ENCODE results near the gene GNB1. TPM values are rescaled to one million over a fixed set of nuclear protein-coding genes. Genes with fewer than 3 reads are reported as not detected.

The GNB1 gene
- polyA plus RNA-seq, 1 of the 3 experiments (the other 2 are of a cell fraction), result 355 TPM

- peaks cover 56 to 68% of the 10 kb centered on the region in 2 experiments for H3K36me3 ChIP-seq (replicated peaks in 1 of 2; ENCODE audit: control insufficient read depth in 1 of 2, insufficient read depth in 2 of 2, low read length in 1 of 2)
- H4K20me1 ChIP-seq (ENCODE audit: insufficient read depth), result peaks cover 84% of the 10 kb centered on the region
- no peaks in the 10 kb centered on the region for H3K9me2 ChIP-seq
- no peak overlapping the region for H3K4me3 ChIP-seq (ENCODE audit: low read depth in 2 of 2, low read length in 1 of 2)
- DNase-seq, result no peak
- CTCF ChIA-PET, result interaction anchor here (0.8 to 2.1 kb wide), 3 partner anchors 10 to 101 kb away, joined by 3 to 8 read pairs (median 4); no protein-coding TSS in a partner anchor
- no peaks in the 10 kb centered on the region for H3K9me3 ChIP-seq
- H3K4me1 ChIP-seq (ENCODE audit: control insufficient read depth in 1 of 2, insufficient read depth in 2 of 2, low read depth in 1 of 2, low read length in 1 of 2), result no peaks in the 10 kb centered on the region; a peak in 1 of 4 replicates
- H3K79me2 ChIP-seq (ENCODE audit: insufficient read depth), result peaks cover 99% of the 10 kb centered on the region
- peaks cover 28% of the 10 kb centered on the region for H3F3A ChIP-seq (replicated peaks; ENCODE audit: insufficient read depth)
- POLR2A ChIA-PET, result no interaction called here
- H3K27ac ChIP-seq (ENCODE audit: low read depth in 2 of 2, low read length in 1 of 2), result no peak overlapping the region
- no peak overlapping the region for H3K4me2 ChIP-seq
- no peak overlapping the region for H2AFZ ChIP-seq (ENCODE audit: low read depth)
- 97% methylated on average over 5 of the region's 5 CpGs for WGBS (ENCODE audit: low lambda C conversion rate)
- H3K27me3 ChIP-seq (ENCODE audit: insufficient read depth), result no peaks in the 10 kb centered on the region
- TF ChIP-seq RCOR1 (IDR thresholded peaks at IDR 0.05; ENCODE audit: low read length) (no peak), FOSL2 (IDR thresholded peaks at IDR 0.05; ENCODE audit: borderline replicate concordance, low read depth) (no peak), SIN3A (IDR thresholded peaks at IDR 0.05; ENCODE audit: borderline replicate concordance, low read depth, low read length) (no peak), TEAD4 (IDR thresholded peaks at IDR 0.05; ENCODE audit: borderline replicate concordance, insufficient read depth) (no peak), NRF1 (IDR thresholded peaks at IDR 0.05; ENCODE audit: low read depth, low read length) (no peak), NFIC (IDR thresholded peaks at IDR 0.05; ENCODE audit: borderline replicate concordance) (no peak), JUND (IDR thresholded peaks at IDR 0.05) (no peak)
- H3K9ac ChIP-seq, result no peak overlapping the region
Observed at GRCh38 chr1:1799716-1800115, 91.2 kb downstream of the GNB1 start.

DNA sequence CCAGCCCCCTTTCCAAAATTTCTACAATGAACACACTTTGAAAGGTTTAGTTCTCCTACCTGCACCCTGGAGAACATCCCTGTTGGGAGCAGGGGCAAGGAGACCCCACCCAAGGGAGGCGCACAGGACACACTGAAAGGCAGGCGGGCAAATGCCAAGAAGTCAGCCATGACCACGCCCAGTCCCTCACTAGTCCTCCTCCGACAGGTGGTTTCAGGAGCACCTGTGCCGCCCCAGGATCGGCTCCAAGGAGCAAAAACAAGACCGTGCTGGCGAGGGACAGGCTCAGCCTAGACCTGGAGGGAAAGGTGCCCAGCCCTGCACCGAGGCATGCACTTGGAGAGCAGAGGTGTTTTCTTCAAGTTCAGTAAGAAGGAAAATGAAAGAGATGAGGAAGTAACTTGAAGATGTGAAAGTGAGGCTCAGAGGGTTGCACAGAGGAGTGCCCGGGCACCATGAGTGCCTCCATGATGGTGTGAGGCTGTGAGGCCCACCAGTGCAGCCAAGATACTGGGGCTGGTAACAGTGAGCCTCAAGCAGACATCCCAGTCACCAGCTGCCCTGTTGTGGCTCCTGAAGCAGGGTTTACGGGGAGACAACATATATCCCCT is 93.1 kb downstream of the GNB1 start:
- H3K27me3 ChIP-seq (ENCODE audit: insufficient read depth), result no peaks in the 10 kb centered on the region
- no peaks in the 10 kb centered on the region for H3K4me1 ChIP-seq (ENCODE audit: control insufficient read depth in 1 of 2, insufficient read depth in 2 of 2, low read depth in 1 of 2, low read length in 1 of 2)
- no peak overlapping the region for H2AFZ ChIP-seq (ENCODE audit: low read depth)
- H3K27ac ChIP-seq (ENCODE audit: low read depth in 2 of 2, low read length in 1 of 2), result no peak overlapping the region
- no peak overlapping the region for H3K4me3 ChIP-seq (ENCODE audit: low read depth in 2 of 2, low read length in 1 of 2)
- H3F3A ChIP-seq (replicated peaks; ENCODE audit: insufficient read depth), result peaks cover 31% of the 10 kb centered on the region
- POLR2A ChIA-PET, result no interaction called here
- DNase-seq, result no peak
- TF ChIP-seq EZH2phosphoT487 (IDR thresholded peaks at IDR 0.05; ENCODE audit: borderline replicate concordance, low read depth) (no peak), TCF12 (IDR thresholded peaks at IDR 0.05) (no peak), YY1 (IDR thresholded peaks at IDR 0.05; ENCODE audit: low read depth) (no peak), SIN3A (IDR thresholded peaks at IDR 0.05; ENCODE audit: borderline replicate concordance, low read depth, low read length) (no peak), SMC3 (IDR thresholded peaks at IDR 0.05; ENCODE audit: low read depth, low read length) (no peak), FOXM1 (IDR thresholded peaks at IDR 0.05; ENCODE audit: low read depth) (no peak), JUND (IDR thresholded peaks at IDR 0.05) (no peak)
- TF ChIP-seq, protein P1, sequence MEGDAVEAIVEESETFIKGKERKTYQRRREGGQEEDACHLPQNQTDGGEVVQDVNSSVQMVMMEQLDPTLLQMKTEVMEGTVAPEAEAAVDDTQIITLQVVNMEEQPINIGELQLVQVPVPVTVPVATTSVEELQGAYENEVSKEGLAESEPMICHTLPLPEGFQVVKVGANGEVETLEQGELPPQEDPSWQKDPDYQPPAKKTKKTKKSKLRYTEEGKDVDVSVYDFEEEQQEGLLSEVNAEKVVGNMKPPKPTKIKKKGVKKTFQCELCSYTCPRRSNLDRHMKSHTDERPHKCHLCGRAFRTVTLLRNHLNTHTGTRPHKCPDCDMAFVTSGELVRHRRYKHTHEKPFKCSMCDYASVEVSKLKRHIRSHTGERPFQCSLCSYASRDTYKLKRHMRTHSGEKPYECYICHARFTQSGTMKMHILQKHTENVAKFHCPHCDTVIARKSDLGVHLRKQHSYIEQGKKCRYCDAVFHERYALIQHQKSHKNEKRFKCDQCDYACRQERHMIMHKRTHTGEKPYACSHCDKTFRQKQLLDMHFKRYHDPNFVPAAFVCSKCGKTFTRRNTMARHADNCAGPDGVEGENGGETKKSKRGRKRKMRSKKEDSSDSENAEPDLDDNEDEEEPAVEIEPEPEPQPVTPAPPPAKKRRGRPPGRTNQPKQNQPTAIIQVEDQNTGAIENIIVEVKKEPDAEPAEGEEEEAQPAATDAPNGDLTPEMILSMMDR (IDR thresholded peaks at IDR 0.05), result no peak
- CTCF ChIA-PET, result interaction anchor here (2.1 kb wide), 1 partner anchor 8 kb away, joined by 8 read pairs; no protein-coding TSS in a partner anchor
- H3K9ac ChIP-seq, result no peak overlapping the region
- 98% methylated on average over 10 of the region's 11 CpGs for WGBS (ENCODE audit: low lambda C conversion rate)
- no peak overlapping the region for H3K4me2 ChIP-seq
- no peaks in the 10 kb centered on the region for H3K9me3 ChIP-seq
- H3K79me2 ChIP-seq (ENCODE audit: insufficient read depth), result peaks cover 98% of the 10 kb centered on the region
- no peaks in the 10 kb centered on the region for H3K9me2 ChIP-seq
- H4K20me1 ChIP-seq (ENCODE audit: insufficient read depth), result peaks cover 87% of the 10 kb centered on the region
- H3K36me3 ChIP-seq (replicated peaks in 1 of 2; ENCODE audit: control insufficient read depth in 1 of 2, insufficient read depth in 2 of 2, low read length in 1 of 2), result peaks cover 41 to 67% of the 10 kb centered on the region in 2 experiments
